Endothelial cell of umbilical vein (primary cell): Measurements from ENCODE around the gene CALHM5. TPM values are rescaled to one million over a fixed set of nuclear protein-coding genes. Genes with fewer than 3 reads are reported as not detected.

Experiments used
- BruUV-seq: library from RNA; stranded (reverse); fragments of 400-500 nt; replicated peaks from 2 replicates; lab custom pipeline; 2021; lab: Mats Ljungman, UMichigan
- CTCF ChIA-PET: fragments of 300-600, 350-600 bp; sonication (Branson Sonifier 250); formaldehyde crosslinking; loops from one replicate; lab custom pipeline; 2021; ENCODE audit warnings: antibody characterized with exemption, inconsistent platforms; lab: Charles Lee
- POLR2A ChIA-PET: fragments of 300-600, 350-600 bp; sonication (Branson Sonifier 250); formaldehyde crosslinking; loops from one replicate; lab custom pipeline; 2021; ENCODE audit warnings: antibody characterized with exemption, inconsistent platforms; lab: Charles Lee
- DNase-seq: peaks from one replicate; pipeline ENCODE4 v3.0.0-alpha.2; 2011; ENCODE audit warnings: low read depth, low spot score
- FAIRE-seq: peaks from 2 replicates; lab custom pipeline; 2011; peaks lifted over from hg19 to GRCh38; lab: Jason Lieb, UNC
- H2AFZ ChIP-seq: 2 replicates; pipeline ENCODE4 v1.6.0; 2012; ENCODE audit warnings: low read depth, low read length, control low read depth, inconsistent platforms
- H3K27ac ChIP-seq: 2 replicates; pipeline ENCODE4 v1.5.1; 2011; ENCODE audit warnings: low read depth, mild to moderate bottlenecking, control low read depth, low read length, moderate library complexity; ENCODE audit not compliant: insufficient read depth
- H3K27me3 ChIP-seq, 2 experiments: 2 replicates each; pipeline versions ENCODE4 v1.6.0 to v1.6.1; 2011; ENCODE audit warnings: low read length in 2 of 2, mixed read lengths in 1 of 2; ENCODE audit not compliant: control insufficient read depth in 2 of 2, insufficient read depth in 2 of 2
- H3K36me3 ChIP-seq, 2 experiments: 2 replicates in 1 of 2; 3 replicates in 1 of 2; pipeline ENCODE4 v1.5.1; 2011; ENCODE audit warnings: low read length in 2 of 2, mild to moderate bottlenecking in 1 of 2, moderate library complexity in 1 of 2; ENCODE audit not compliant: control insufficient read depth in 2 of 2, insufficient read depth in 2 of 2; ENCODE audit errors: extremely low read depth in 1 of 2
- H3K4me1 ChIP-seq: 3 replicates; pipeline ENCODE4 v1.5.1; 2011; ENCODE audit warnings: mild to moderate bottlenecking, low read length; ENCODE audit not compliant: control insufficient read depth, insufficient read depth; ENCODE audit errors: extremely low read depth
- H3K4me2 ChIP-seq: 2 replicates; pipeline ENCODE4 v1.6.1; 2011; ENCODE audit warnings: low read length, control low read depth, mixed read lengths; ENCODE audit not compliant: insufficient read depth
- H3K4me3 ChIP-seq, 3 experiments: fragments of 200-600 bp in 1 of 3; sonication (generic), shearing (Covaris generic) in 1 of 3; replicated peaks in 1 of 3; 2 replicates each; pipeline ENCODE4 v1.5.1; 2011 to 2016; ENCODE audit warnings: control low read depth in 3 of 3, low read length in 3 of 3, mild to moderate bottlenecking in 2 of 3, inconsistent platforms in 1 of 3, low read depth in 1 of 3, moderate library complexity in 1 of 3; ENCODE audit not compliant: insufficient read depth in 1 of 3
- H3K79me2 ChIP-seq: 2 replicates; pipeline ENCODE4 v1.6.0; 2012; ENCODE audit warnings: low read length, inconsistent platforms; ENCODE audit not compliant: control insufficient read depth, insufficient read depth
- H3K9ac ChIP-seq: replicated peaks from 2 replicates; pipeline ENCODE3; 2011; ENCODE audit warnings: low read length, control low read depth; ENCODE audit not compliant: insufficient read depth; ENCODE audit errors: extremely low read depth
- H3K9me1 ChIP-seq: replicated peaks from 3 replicates; pipeline ENCODE4 v1.6.0; 2011; ENCODE audit warnings: mild to moderate bottlenecking, low read length; ENCODE audit not compliant: control insufficient read depth, insufficient read depth; ENCODE audit errors: extremely low read depth
- H3K9me3 ChIP-seq: replicated peaks from 2 replicates; pipeline ENCODE4 v1.5.1; 2012; ENCODE audit warnings: low read length, inconsistent platforms; ENCODE audit not compliant: control insufficient read depth, insufficient read depth
- H4K20me1 ChIP-seq: replicated peaks from 2 replicates; pipeline ENCODE3; 2011; ENCODE audit warnings: mild to moderate bottlenecking, low read length; ENCODE audit not compliant: control insufficient read depth, insufficient read depth; ENCODE audit errors: extremely low read depth
- EZH2 ChIP-seq: IDR thresholded peaks from 2 replicates; pipeline ENCODE4 v1.6.1; 2012; ENCODE audit warnings: borderline replicate concordance, low read depth, mild to moderate bottlenecking, moderate library complexity, low read length, inconsistent platforms; ENCODE audit not compliant: severe bottlenecking
- FOS ChIP-seq: IDR thresholded peaks from 2 replicates; pipeline ENCODE4 v1.6.1; 2011; ENCODE audit warnings: mild to moderate bottlenecking, low read length, moderate library complexity, borderline replicate concordance; ENCODE audit not compliant: insufficient read depth
- GATA2 ChIP-seq: IDR thresholded peaks from 2 replicates; pipeline ENCODE4 v1.7.0; 2011; ENCODE audit warnings: low read depth, mild to moderate bottlenecking, moderate library complexity, mixed read lengths, low read length; ENCODE audit not compliant: insufficient read length, insufficient read depth
- JUN ChIP-seq: IDR thresholded peaks from 2 replicates; pipeline ENCODE4 v1.6.1; 2011; ENCODE audit warnings: borderline replicate concordance, low read depth; ENCODE audit not compliant: insufficient read length, insufficient read depth
- MAX ChIP-seq: IDR thresholded peaks from 2 replicates; pipeline ENCODE4 v1.6.1; 2011; ENCODE audit not compliant: insufficient read depth, insufficient read length
- MYC ChIP-seq: IDR thresholded peaks from one replicate; pipeline ENCODE4 v1.6.1; 2011; ENCODE audit warnings: mild to moderate bottlenecking, low read depth, low read length
- POLR2A ChIP-seq: IDR thresholded peaks from 2 replicates; pipeline ENCODE4 v1.6.1; 2012; ENCODE audit warnings: low read depth, mild to moderate bottlenecking, control low read depth, low read length
- dilution Hi-C: fragments of 300-500 bp; cut with MboI; formaldehyde crosslinking; loops from one replicate; pipeline ENCODE4 v1.15.0; 2019; ENCODE audit warnings: low sequenced_read_pairs; ENCODE audit not compliant: extremely low pct_ligation_motif_present
- intact Hi-C: fragments of 100-400 bp; cut with micrococcal nuclease; formaldehyde crosslinking; loops from one replicate; pipeline ENCODE4 v1.10.0; 2022
- polyA plus RNA-seq, 4 experiments: library from polyadenylated mRNA; depleted of rRNA in 3 of 4; stranded (reverse) in 3 of 4; unstranded in 1 of 4; fragments of >200 nt; gene quantifications; 2 replicates each; pipeline versions ENCODE4 v1.2.1 to v1.2.3, GENCODE V29; 2011 to 2012; ENCODE audit warnings: missing spikeins in 1 of 4
- total RNA-seq: library from RNA; stranded (reverse); gene quantifications from 2 replicates; pipeline ENCODE4 v1.2.3, GENCODE V29; 2021

CALHM5 gene
- total and polyA plus RNA-seq, 2 donors (not counting 3 experiments of a cell fraction or from before 2014, with no cell fraction given), result 4.5 to 6.6 TPM

DNA sequence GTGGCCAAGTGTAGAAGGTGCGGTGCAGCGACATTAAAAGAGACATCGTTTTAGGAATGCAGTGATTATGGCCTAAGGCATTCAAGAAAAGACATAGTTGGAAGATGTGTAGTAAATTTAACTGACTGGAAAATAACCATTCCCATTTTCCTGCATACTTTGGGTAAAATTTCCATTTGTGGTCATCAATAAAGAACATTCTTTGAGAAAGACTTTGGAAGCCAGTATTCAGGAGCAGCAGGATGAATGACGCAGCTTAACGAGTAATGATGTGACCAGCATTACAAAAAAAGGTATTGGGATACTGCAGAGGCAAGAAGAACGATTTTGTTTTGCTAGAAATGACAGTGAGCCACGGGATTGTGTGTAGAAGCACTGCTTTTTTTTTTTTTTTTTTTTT lies 52.9 kb downstream of the CALHM5 start:
- Histone ChIP-seq H4K20me1 (no peaks in the 10 kb centered on the region), H2AFZ (no peak overlapping the region), H3K9me1 (no peaks in the 10 kb centered on the region), H3K4me2 (no peak overlapping the region), H3K27ac (no peak overlapping the region), H3K36me3 (no peaks in the 10 kb centered on the region), H3K4me1 (peaks cover 12% of the 10 kb centered on the region), H3K9ac (no peak overlapping the region), H3K4me3 (no peak overlapping the region), H3K27me3 (no peaks in the 10 kb centered on the region), H3K9me3 (no peaks in the 10 kb centered on the region), H3K79me2 (no peaks in the 10 kb centered on the region)
- ChIA-PET CTCF (interaction anchor here (0.7 to 4.3 kb wide), 8 partner anchors 11 to 347 kb away, joined by 3 to 34 read pairs (median 15); partner anchors contain the start of genes CALHM4 and CALHM5), POLR2A (interaction anchor here (0.6 kb wide), 1 partner anchor 149 kb away, joined by 5 read pairs; no protein-coding TSS in a partner anchor)
- dilution Hi-C loops (no loop called here), intact Hi-C loops (loop anchor here (5.0 kb wide), 1 partner anchor 283 kb away; no protein-coding TSS in a partner anchor)
- BruUV-seq, result no TSS peak
- DNase-seq, result no peak
- TF ChIP-seq GATA2 (no peak), POLR2A (no peak), FOS (no peak), MYC (no peak), EZH2 (no peak), JUN (no peak), MAX (no peak)
- no peak for FAIRE-seq
